Measurements from ENCODE around the gene ATPAF2.

The ATPAF2 gene

GRCh38 chr17:18028114-18028951 lies 10.6 kb downstream of the ATPAF2 start:
- Histone ChIP-seq H3K4me3 (no peak overlapping the region), H3K4me2 (peak overlapping the region; percentile 46), H3K9ac (no peak overlapping the region), H4K20me1 (peaks cover 47% of the 10 kb centered on the region), H3K9me3 (no peaks in the 10 kb centered on the region), H3K27me3 (no peaks in the 10 kb centered on the region), H3K4me1 (peaks cover 70% of the 10 kb centered on the region), H3K27ac (no peak overlapping the region), H3K36me3 (peaks cover 39% of the 10 kb centered on the region)
- no peak for TF ChIP-seq Cebpa-rat (IDR thresholded peaks at IDR 0.05)

DNA sequence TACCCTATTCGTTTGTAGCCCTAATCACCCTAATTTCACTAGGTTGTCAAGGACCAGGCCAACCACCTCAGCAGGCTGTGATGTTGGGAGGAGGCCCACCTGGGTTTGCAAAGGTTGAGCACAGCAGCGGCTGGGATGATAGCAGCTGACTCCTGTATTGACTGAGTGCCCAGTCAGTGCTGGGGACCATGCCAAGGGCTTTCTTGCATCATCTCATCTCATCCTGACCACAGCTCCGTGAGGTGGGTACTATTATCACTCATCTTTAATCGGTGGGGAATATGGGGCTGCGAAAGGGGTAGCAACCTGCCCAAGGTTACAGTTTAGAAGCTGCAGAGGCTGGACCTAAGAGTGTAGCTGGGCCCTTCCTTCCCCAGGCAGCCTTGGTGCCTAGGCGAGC lies 11.7 kb downstream of the ATPAF2 start:
- H3K9ac ChIP-seq = no peak overlapping the region
- peaks cover 39% of the 10 kb centered on the region for H3K36me3 ChIP-seq
- H3K9me3 ChIP-seq = no peaks in the 10 kb centered on the region
- H3K27ac ChIP-seq = no peak overlapping the region
- H4K20me1 ChIP-seq = peaks cover 36% of the 10 kb centered on the region
- H3K27me3 ChIP-seq = no peaks in the 10 kb centered on the region
- no peak overlapping the region for H3K4me2 ChIP-seq
- no peak overlapping the region for H3K4me3 ChIP-seq
- peaks cover 68% of the 10 kb centered on the region for H3K4me1 ChIP-seq
- TF ChIP-seq Cebpa-rat (IDR thresholded peaks at IDR 0.05) = no peak

- TF ChIP-seq Cebpa-rat (IDR thresholded peaks at IDR 0.05) = peak; percentile 77; the same call in 1 of the 2 replicates
- no peak overlapping the region for H3K9ac ChIP-seq
- peaks cover 27% of the 10 kb centered on the region for H4K20me1 ChIP-seq
- H3K27me3 ChIP-seq = no peaks in the 10 kb centered on the region
- peaks cover 48% of the 10 kb centered on the region for H3K36me3 ChIP-seq
- H3K4me3 ChIP-seq = no peak overlapping the region
- H3K27ac ChIP-seq = no peak overlapping the region
- H3K4me1 ChIP-seq = peaks cover 56% of the 10 kb centered on the region
- H3K4me2 ChIP-seq = peak overlapping the region; percentile 39
- H3K9me3 ChIP-seq = no peaks in the 10 kb centered on the region
Observed at GRCh38 chr17:18025945-18026776, 12.8 kb downstream of the ATPAF2 start.

- Histone ChIP-seq H3K27ac (no peak overlapping the region), H3K4me3 (no peak overlapping the region), H3K36me3 (peaks cover 55% of the 10 kb centered on the region), H3K4me1 (peaks cover 54% of the 10 kb centered on the region), H3K4me2 (no peak overlapping the region), H3K27me3 (no peaks in the 10 kb centered on the region), H3K9me3 (no peaks in the 10 kb centered on the region), H4K20me1 (peaks cover 27% of the 10 kb centered on the region), H3K9ac (no peak overlapping the region)
- no peak for TF ChIP-seq Cebpa-rat (IDR thresholded peaks at IDR 0.05)
Observed at GRCh38 chr17:18025241-18025944, 13.6 kb downstream of the ATPAF2 start.

- TF ChIP-seq Cebpa-rat (IDR thresholded peaks at IDR 0.05) = no peak
- H3K27me3 ChIP-seq = no peaks in the 10 kb centered on the region
- peaks cover 60% of the 10 kb centered on the region for H3K4me1 ChIP-seq
- no peaks in the 10 kb centered on the region for H3K9me3 ChIP-seq
- peaks cover 47% of the 10 kb centered on the region for H3K36me3 ChIP-seq
- no peak overlapping the region for H3K4me3 ChIP-seq
- no peak overlapping the region for H3K9ac ChIP-seq
- peaks cover 30% of the 10 kb centered on the region for H4K20me1 ChIP-seq
- no peak overlapping the region for H3K27ac ChIP-seq
- H3K4me2 ChIP-seq = no peak overlapping the region
Observed at GRCh38 chr17:18021372-18021771, 17.6 kb downstream of the ATPAF2 start.

GRCh38 chr17:18020971-18021370 lies 18.0 kb downstream of the ATPAF2 start:
- Histone ChIP-seq H3K4me1 (peaks cover 60% of the 10 kb centered on the region), H3K4me3 (no peak overlapping the region), H3K27me3 (no peaks in the 10 kb centered on the region), H3K4me2 (no peak overlapping the region), H4K20me1 (peaks cover 26% of the 10 kb centered on the region), H3K9ac (no peak overlapping the region), H3K27ac (no peak overlapping the region), H3K9me3 (no peaks in the 10 kb centered on the region), H3K36me3 (peaks cover 43% of the 10 kb centered on the region)
- no peak for TF ChIP-seq Cebpa-rat (IDR thresholded peaks at IDR 0.05)

GRCh38 chr17:18019838-18020154 lies 19.2 kb downstream of the ATPAF2 start:
- no peak overlapping the region for H3K9ac ChIP-seq
- TF ChIP-seq Cebpa-rat (IDR thresholded peaks at IDR 0.05) = no peak
- peak overlapping the region; percentile 88 for H3K4me2 ChIP-seq
- peaks cover 32% of the 10 kb centered on the region for H3K36me3 ChIP-seq
- H3K27ac ChIP-seq = no peak overlapping the region
- no peaks in the 10 kb centered on the region for H3K9me3 ChIP-seq
- H3K27me3 ChIP-seq = no peaks in the 10 kb centered on the region
- peaks cover 14% of the 10 kb centered on the region for H4K20me1 ChIP-seq
- H3K4me3 ChIP-seq = no peak overlapping the region
- H3K4me1 ChIP-seq = peaks cover 61% of the 10 kb centered on the region

DNA sequence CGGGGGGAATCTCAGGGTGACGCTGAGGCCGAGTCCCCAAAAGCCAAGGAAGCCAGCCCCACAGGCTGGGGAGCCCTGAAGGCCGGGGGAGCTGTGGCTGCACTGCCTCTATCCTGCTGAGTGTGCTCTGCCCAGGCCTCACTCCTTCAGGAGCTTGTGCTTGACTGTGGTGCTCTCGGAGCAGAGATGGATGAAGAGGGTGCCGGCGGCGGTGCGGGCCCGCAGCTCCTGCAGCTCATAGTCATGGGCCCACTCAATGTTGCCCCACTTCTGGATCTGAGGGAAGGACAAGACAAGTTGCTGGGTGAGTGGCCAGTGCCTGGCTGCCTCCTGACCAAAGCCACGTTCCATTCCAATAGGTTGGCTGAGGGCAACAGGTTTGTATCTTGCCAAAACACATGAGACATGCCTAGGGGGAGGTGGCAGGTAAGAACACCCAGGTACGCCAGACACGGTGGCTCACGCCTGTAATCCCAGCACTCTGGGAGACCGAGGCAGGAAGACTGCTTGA lies 20.5 kb downstream of the ATPAF2 start:
- H4K20me1 ChIP-seq = peaks cover 12% of the 10 kb centered on the region
- H3K27ac ChIP-seq = peak overlapping the region; percentile 64
- no peak for TF ChIP-seq Cebpa-rat (IDR thresholded peaks at IDR 0.05)
- peaks cover 65% of the 10 kb centered on the region for H3K4me1 ChIP-seq
- peak overlapping the region; percentile 55; the same call in 1 of the 2 replicates for H3K9ac ChIP-seq
- H3K9me3 ChIP-seq = no peaks in the 10 kb centered on the region
- peaks cover 20% of the 10 kb centered on the region for H3K36me3 ChIP-seq
- H3K4me2 ChIP-seq = peak overlapping the region; percentile 88
- no peaks in the 10 kb centered on the region for H3K27me3 ChIP-seq
- peak overlapping the region; percentile 9; the same call in 1 of the 2 replicates for H3K4me3 ChIP-seq

- Histone ChIP-seq H3K4me1 (peaks cover 60% of the 10 kb centered on the region), H3K9me3 (no peaks in the 10 kb centered on the region), H3K4me3 (peak overlapping the region; percentile 9; the same call in 1 of the 2 replicates), H3K27ac (peak overlapping the region; percentile 64), H3K27me3 (no peaks in the 10 kb centered on the region), H3K9ac (peak overlapping the region; percentile 55; the same call in 1 of the 2 replicates), H4K20me1 (peaks cover 12% of the 10 kb centered on the region), H3K36me3 (peaks cover 20% of the 10 kb centered on the region), H3K4me2 (peak overlapping the region; percentile 88)
- TF ChIP-seq Cebpa-rat (IDR thresholded peaks at IDR 0.05) = no peak
Observed at GRCh38 chr17:18017958-18018357, 21.0 kb downstream of the ATPAF2 start.
